SH-SY5Y (cell line): Measurements from ENCODE around the gene ULBP3.

Experiments
- GATA2 ChIP-seq: IDR thresholded peaks from 2 replicates; pipeline ENCODE4 v1.6.1; 2011; ENCODE audit warnings: mild to moderate bottlenecking, low read depth, low read length
- GATA3 ChIP-seq: IDR thresholded peaks from 2 replicates; pipeline ENCODE4 v1.6.1; 2011; ENCODE audit warnings: low read depth, mild to moderate bottlenecking, low read length, moderate library complexity

The ULBP3 gene

GRCh38 chr6:150058986-150059385 is 9.9 kb downstream of the ULBP3 start:
- TF ChIP-seq GATA3: no peak
- TF ChIP-seq GATA2: no peak

- TF ChIP-seq GATA2: no peak
- TF ChIP-seq GATA3: no peak
Observed at GRCh38 chr6:150058231-150058792, 10.6 kb downstream of the ULBP3 start.

DNA sequence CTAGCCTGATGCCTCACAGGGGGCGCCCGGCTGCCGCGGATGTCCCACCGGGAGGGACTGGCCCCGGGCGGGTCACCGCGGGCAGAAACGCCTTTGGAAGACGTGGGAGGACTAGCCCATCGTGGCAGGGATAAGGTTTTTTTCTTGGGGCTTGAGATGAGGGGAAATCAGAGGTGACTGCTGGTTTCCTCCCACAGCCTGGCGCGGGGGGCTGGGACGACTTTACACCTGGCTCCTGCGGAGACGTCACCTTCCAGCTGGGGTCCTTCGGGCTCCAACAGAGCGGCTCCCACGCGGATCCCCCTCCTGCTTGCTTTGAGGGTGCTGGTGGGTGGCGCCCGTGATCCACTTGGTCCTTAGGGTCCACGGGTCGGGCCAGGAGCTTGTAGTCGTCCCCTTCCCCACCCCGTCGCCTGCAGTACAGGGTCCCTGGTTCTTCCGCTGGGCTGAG is 11.4 kb downstream of the ULBP3 start:
- TF ChIP-seq GATA2 (no peak), GATA3 (no peak)

GRCh38 chr6:150056916-150057315 is 12.0 kb downstream of the ULBP3 start:
- TF ChIP-seq GATA2 (no peak), GATA3 (no peak)

DNA sequence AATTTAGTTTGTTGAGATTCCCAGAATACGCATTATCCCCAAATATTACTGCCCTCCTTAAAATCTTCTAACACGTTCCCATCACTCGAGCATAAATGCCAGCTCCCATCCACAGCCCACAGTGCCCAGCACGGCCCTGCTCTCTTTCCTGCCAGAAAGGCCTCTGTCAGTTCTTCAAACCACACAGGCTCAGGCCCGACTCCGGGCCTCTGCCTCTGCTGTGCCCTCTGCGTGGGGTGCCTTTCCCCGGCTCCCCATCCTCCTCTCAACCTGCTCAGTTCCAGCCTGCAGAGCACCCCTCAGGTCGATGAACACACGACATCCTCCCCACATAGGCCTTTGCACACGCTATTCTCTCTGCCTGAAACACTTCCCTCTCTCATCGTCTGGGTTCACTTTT is 12.8 kb downstream of the ULBP3 start:
- TF ChIP-seq GATA2 (no peak), GATA3 (no peak)

DNA sequence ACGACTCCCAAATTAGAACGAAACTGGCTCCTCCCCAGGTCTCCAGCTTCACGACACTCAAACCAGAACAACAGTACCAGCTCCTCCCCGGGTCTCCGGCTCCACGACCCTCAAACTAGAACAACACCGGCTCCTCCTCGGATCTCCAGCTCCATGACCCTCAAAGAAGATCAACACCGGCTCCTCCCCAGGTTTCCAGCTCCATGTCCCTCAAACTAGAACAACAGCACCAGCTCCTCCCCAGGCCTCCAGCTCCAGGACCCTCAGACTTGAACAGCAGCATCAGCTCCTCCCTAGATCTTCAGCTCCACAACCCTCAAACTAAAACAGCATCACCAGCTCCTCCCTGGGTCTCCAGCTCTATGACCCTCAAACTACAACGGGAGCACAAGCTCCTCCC is 13.8 kb downstream of the ULBP3 start:
- TF ChIP-seq GATA2 (no peak), GATA3 (no peak)

- no peak for TF ChIP-seq GATA3
Observed at GRCh38 chr6:150053450-150053849, 15.5 kb downstream of the ULBP3 start.

DNA sequence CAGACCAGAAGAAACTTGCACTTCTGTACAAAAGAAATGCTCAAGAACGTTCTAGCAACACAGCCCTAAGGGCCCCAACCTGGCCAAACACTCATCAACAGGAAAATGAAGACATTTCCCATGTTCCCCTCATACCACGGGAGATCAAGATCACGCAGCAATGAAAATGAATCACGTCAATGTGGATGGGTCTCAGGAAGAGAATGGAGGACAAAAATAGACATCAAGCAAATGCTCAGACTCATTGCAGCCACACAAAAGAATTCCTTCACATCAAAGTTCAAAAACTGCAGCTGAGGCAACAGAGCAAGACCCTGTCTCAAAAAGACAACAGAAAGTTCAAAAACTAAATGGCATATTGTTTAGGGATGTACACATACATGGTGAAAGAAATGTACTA is 18.1 kb downstream of the ULBP3 start:
- no peak for TF ChIP-seq GATA3
- TF ChIP-seq GATA2: no peak

- TF ChIP-seq GATA2 (no peak), GATA3 (no peak)
Observed at GRCh38 chr6:150048099-150048498, 20.8 kb downstream of the ULBP3 start.

DNA sequence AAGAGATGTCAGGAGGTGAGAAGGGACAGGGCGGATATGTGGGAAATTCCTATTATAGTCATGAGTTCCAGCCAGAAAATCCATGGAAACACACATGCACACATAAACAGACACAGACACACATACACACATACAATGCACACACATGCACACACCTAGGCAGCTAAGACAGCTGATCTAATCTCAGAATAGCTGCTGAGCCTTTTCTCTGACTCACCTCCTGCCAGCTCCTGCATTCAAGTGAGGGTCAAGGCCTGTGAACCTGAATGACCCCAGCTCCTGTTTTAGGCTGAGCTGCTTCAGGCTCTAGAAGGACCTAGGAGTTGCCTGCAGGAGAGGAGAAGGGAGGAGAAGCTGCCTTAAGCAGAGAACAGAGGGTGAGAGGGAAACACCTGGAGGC is 22.0 kb downstream of the ULBP3 start:
- TF ChIP-seq GATA3 (no peak), GATA2 (no peak)

DNA sequence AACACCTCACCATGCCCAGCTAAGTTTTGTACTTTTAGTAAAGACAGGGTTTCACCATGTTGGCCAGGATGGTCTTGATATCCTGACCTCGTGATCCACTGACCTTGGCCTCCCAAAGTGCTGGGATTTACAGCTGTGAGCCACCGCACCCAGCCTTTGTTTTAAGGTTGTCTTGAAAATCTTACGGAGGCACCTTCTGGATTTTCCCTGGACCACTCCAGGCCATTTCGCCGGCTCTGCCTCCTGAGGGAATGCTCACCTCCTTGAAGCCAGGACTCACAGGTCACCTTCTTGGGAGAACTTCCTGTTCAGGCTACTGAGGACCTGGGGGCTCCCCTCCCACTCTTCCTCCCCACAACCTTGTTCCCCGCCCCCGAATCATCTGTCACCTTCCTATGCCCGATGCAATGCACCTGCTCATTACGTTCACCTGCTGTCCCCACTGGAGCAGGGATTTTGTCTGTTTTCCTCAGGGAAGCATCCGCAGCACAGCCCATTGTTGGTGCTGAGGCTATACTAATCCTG is 24.2 kb downstream of the ULBP3 start:
- no peak for TF ChIP-seq GATA3
- no peak for TF ChIP-seq GATA2

- TF ChIP-seq GATA3 (no peak), GATA2 (no peak)
Observed at GRCh38 chr6:150043501-150044412, 25.2 kb downstream of the ULBP3 start.

GRCh38 chr6:150043096-150043495 is 25.8 kb downstream of the ULBP3 start:
- TF ChIP-seq GATA3 (no peak), GATA2 (no peak)

DNA sequence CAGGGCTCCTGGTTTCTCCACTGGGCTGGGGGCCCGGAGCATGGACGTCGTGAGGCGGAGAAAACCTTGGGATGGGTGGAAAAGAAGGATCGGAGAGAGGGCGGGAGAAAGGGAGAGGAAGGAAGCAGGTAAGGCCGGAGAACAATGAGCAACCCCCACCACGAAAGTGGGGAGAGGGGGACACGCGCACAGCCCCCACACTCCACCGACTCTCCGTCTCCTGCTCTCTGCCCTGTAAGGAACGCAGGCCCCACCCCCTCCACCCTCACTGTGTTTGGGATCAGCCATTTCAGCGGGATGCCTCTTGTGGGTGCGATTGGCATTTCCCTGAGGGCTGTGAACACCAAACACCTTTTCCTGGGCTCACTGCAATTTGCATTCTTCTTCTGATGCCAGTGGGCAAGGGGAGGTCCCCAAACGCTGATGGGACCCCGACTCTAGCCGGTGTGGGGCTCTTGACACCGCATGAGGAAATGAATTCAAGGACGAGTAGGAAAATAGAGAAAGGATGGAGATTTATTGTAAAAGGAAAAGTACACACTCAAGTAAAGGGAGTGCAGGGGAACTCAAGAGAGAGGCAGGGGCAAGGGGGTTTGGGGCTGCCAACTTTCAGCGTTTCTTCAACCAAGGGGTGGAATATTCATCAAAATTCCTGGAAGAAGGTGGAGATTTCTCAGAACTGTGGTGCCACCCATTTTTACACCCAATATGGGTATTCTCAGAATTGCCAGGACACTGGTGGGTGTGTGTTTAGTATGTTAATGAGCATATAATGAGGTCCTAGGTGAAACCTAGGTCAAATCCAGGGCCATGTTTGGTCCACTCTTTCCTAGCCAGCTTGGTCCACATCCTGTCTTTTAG is 30.5 kb downstream of the ULBP3 start:
- TF ChIP-seq GATA2 (no peak), GATA3 (no peak)
